GM23338 (cell line): ENCODE data around the gene EMILIN3. TPM values are rescaled to one million over a fixed set of nuclear protein-coding genes. Genes with fewer than 3 reads are reported as not detected.

Source experiments
- ATAC-seq: fragments of 200-7000 bp; cut with Tn5 transposase; 3 replicates; pipeline ENCODE4 v1.9.1; 2020
- DNase-seq: peaks from one replicate; pipeline ENCODE4 v3.0.0-alpha.2; 2015; ENCODE audit warnings: low spot score
- H2AFZ ChIP-seq: fragments of 200-600 bp; sonication (generic); 2 replicates; pipeline ENCODE4 v1.8.0; 2016; ENCODE audit warnings: antibody characterized with exemption, mild to moderate bottlenecking, moderate library complexity
- H3F3A ChIP-seq: fragments of 200-600 bp; sonication (generic); replicated peaks from 2 replicates; pipeline ENCODE4 v1.8.0; 2017; ENCODE audit warnings: antibody characterized with exemption, mixed run types, low read depth
- H3K27ac ChIP-seq: fragments of 200-600 bp; sonication (generic); 2 replicates; pipeline ENCODE4 v1.6.1; 2016; ENCODE audit warnings: low read depth
- H3K27me3 ChIP-seq: fragments of 200-600 bp; sonication (generic); 2 replicates; pipeline ENCODE4 v1.8.0; 2016; ENCODE audit warnings: mild to moderate bottlenecking, mixed run types, moderate library complexity; ENCODE audit not compliant: insufficient read depth
- H3K36me3 ChIP-seq: fragments of 200-600 bp; sonication (generic); 2 replicates; pipeline ENCODE4 v1.8.0; 2016; ENCODE audit warnings: mild to moderate bottlenecking; ENCODE audit not compliant: insufficient read depth
- H3K4me1 ChIP-seq: fragments of 200-600 bp; sonication (generic); 2 replicates; pipeline ENCODE4 v1.8.0; 2016; ENCODE audit warnings: mild to moderate bottlenecking, moderate library complexity; ENCODE audit not compliant: insufficient read depth
- H3K4me2 ChIP-seq: fragments of 200-600 bp; sonication (generic); 2 replicates; pipeline ENCODE4 v1.7.1; 2017; ENCODE audit warnings: mixed run types
- H3K4me3 ChIP-seq: fragments of 200-600 bp; sonication (generic); 2 replicates; pipeline ENCODE4 v1.6.1; 2016; ENCODE audit warnings: mixed run types
- H3K79me2 ChIP-seq: fragments of 200-600 bp; sonication (generic); replicated peaks from 2 replicates; pipeline ENCODE4 v1.8.0; 2017; ENCODE audit warnings: mild to moderate bottlenecking; ENCODE audit not compliant: insufficient read depth
- H3K9me2 ChIP-seq: fragments of 200-600 bp; sonication (generic); 2 replicates; pipeline ENCODE4 v1.8.0; 2017; ENCODE audit not compliant: insufficient read depth
- H4K20me1 ChIP-seq: fragments of 200-600 bp; sonication (generic); replicated peaks from 2 replicates; pipeline ENCODE4 v1.8.0; 2017; ENCODE audit warnings: mild to moderate bottlenecking; ENCODE audit not compliant: insufficient read depth
- H3K27ac Mint-ChIP-seq: 2 replicates; pipeline ENCODE4 v1.8.0; 2020; ENCODE audit warnings: inconsistent platforms, mild to moderate bottlenecking, moderate library complexity, mixed read lengths
- H3K27me3 Mint-ChIP-seq: 3 replicates; pipeline ENCODE4 v1.8.0; 2022; ENCODE audit warnings: low read depth, mild to moderate bottlenecking, moderate library complexity, mixed read lengths, inconsistent platforms; ENCODE audit not compliant: insufficient read depth, poor library complexity
- H3K36me3 Mint-ChIP-seq: 3 replicates; pipeline ENCODE4 v1.8.0; 2021; ENCODE audit warnings: low read depth, mild to moderate bottlenecking, inconsistent platforms, moderate library complexity, mixed read lengths
- H3K4me1 Mint-ChIP-seq: 3 replicates; pipeline ENCODE4 v1.8.0; 2020; ENCODE audit warnings: mild to moderate bottlenecking, inconsistent platforms, mixed read lengths
- H3K4me3 Mint-ChIP-seq: 3 replicates; pipeline ENCODE4 v1.8.0; 2021; ENCODE audit warnings: moderate library complexity, mild to moderate bottlenecking, inconsistent platforms, mixed read lengths
- H3K9me3 Mint-ChIP-seq: 3 replicates; pipeline ENCODE4 v1.8.0; 2020; ENCODE audit warnings: moderate library complexity, mild to moderate bottlenecking, inconsistent platforms, mixed read lengths
- CREB1 ChIP-seq: fragments of 250-450 bp; sonication (Bioruptor Pico); IDR thresholded peaks from 2 replicates; pipeline ENCODE4 v1.5.0; 2020; ENCODE audit warnings: low read depth, mild to moderate bottlenecking, moderate library complexity
- EZH2 ChIP-seq: fragments of 200-600 bp; sonication (generic); IDR thresholded peaks from one replicate; pipeline ENCODE4 v1.8.0; 2017; ENCODE audit warnings: antibody characterized with exemption, mild to moderate bottlenecking, low read depth; ENCODE audit not compliant: unreplicated experiment
- EZH2phosphoT487 ChIP-seq: fragments of 200-600 bp; sonication (generic); IDR thresholded peaks from one replicate; pipeline ENCODE4 v1.8.1; 2018; ENCODE audit warnings: antibody characterized with exemption; ENCODE audit not compliant: unreplicated experiment
- JUNB ChIP-seq: IDR thresholded peaks from one replicate; pipeline ENCODE4 v1.6.1; 2016; ENCODE audit warnings: antibody characterized with exemption; ENCODE audit not compliant: unreplicated experiment
- NANOG ChIP-seq: IDR thresholded peaks from 2 replicates; pipeline ENCODE4 v1.6.1; 2016; ENCODE audit warnings: antibody characterized with exemption, borderline replicate concordance
- POLR2AphosphoS5 ChIP-seq: IDR thresholded peaks from 2 replicates; pipeline ENCODE4 v1.6.1; 2016; ENCODE audit warnings: antibody characterized with exemption, low read depth
- STAT1 ChIP-seq: IDR thresholded peaks from one replicate; pipeline ENCODE4 v1.6.1; 2016; ENCODE audit warnings: antibody characterized with exemption; ENCODE audit not compliant: unreplicated experiment
- ZNF114 ChIP-seq: fragments of 250-450 bp; sonication (Bioruptor Pico); IDR thresholded peaks from 2 replicates; pipeline ENCODE4 v1.5.0; 2020; ENCODE audit warnings: mild to moderate bottlenecking, moderate library complexity
- ZNF331 ChIP-seq: fragments of 250-450 bp; sonication (Bioruptor Pico); IDR thresholded peaks from 2 replicates; pipeline ENCODE4 v1.5.0; 2020; ENCODE audit warnings: low read depth, mild to moderate bottlenecking, moderate library complexity
- polyA plus RNA-seq: library from polyadenylated mRNA; unstranded; fragments of >200 nt; fragmentation: Nextera tagmentation; extraction: Ambion mirVana; gene quantifications from 2 replicates; pipeline ENCODE4 v1.2.1, GENCODE V29; 2016
- total RNA-seq: library from RNA; depleted of rRNA; stranded (reverse); fragments of >200 nt; shearing (Covaris generic); gene quantifications from 2 replicates; pipeline ENCODE4 v1.2.3, GENCODE V29; 2014
- TF ChIP-seq, protein P1 (sequence below): IDR thresholded peaks from 2 replicates; pipeline ENCODE4 v1.6.1; 2016; ENCODE audit warnings: antibody characterized with exemption
- TF ChIP-seq, protein P2 (sequence below), 2 experiments: fragments of 200-600 bp in 1 of 2; sonication (generic) in 1 of 2; conservative IDR thresholded peaks; 2 replicates each; pipeline versions ENCODE4 v1.5.1 to v1.6.1; 2016 to 2017; ENCODE audit warnings: antibody characterized with exemption in 2 of 2, low read depth in 2 of 2, mild to moderate bottlenecking in 2 of 2, moderate library complexity in 1 of 2
- TF ChIP-seq, protein P3 (sequence below): IDR thresholded peaks from one replicate; pipeline ENCODE4 v1.6.1; 2018; ENCODE audit warnings: antibody characterized with exemption; ENCODE audit not compliant: unreplicated experiment
- TF ChIP-seq, protein P4 (sequence below): fragments of 250-450 bp; sonication (Bioruptor Pico); IDR thresholded peaks from 2 replicates; pipeline ENCODE4 v1.5.0; 2020; ENCODE audit warnings: mild to moderate bottlenecking, moderate library complexity

Gene EMILIN3
- total and polyA plus RNA-seq, 2 experiments from 2014 or later = 0.53 to 6.6 TPM

DNA sequence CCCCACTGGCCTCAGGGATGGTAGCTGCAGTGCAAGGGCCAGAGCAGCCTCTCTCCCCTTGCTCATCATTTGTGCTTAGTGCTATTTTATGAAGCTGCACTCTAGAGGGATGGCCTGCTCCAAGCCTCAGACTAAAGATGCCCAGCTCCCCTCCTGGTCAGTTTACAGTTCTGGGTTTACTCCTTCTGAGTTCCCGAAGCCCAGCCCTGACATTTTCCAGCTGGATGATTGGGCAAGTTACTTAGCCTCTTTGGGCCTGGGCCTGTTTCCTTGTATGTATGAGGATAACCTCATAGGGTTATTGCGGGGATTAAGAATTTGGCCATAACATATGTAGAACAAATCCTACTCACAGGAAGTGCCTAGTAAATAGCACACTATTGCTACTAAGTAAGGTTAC is 31.8 kb upstream of the EMILIN3 start:
- ATAC-seq = no peak
- no peak overlapping the region for H3K27ac ChIP-seq
- TF ChIP-seq ZNF331 (CRISPR knock-in tag) (no peak), CREB1 (CRISPR knock-in tag) (no peak), EZH2 (no peak), POLR2AphosphoS5 (no peak), JUNB (no peak), ZNF114 (CRISPR knock-in tag) (no peak), STAT1 (no peak), NANOG (no peak), EZH2phosphoT487 (no peak)
- TF ChIP-seq, protein P1, sequence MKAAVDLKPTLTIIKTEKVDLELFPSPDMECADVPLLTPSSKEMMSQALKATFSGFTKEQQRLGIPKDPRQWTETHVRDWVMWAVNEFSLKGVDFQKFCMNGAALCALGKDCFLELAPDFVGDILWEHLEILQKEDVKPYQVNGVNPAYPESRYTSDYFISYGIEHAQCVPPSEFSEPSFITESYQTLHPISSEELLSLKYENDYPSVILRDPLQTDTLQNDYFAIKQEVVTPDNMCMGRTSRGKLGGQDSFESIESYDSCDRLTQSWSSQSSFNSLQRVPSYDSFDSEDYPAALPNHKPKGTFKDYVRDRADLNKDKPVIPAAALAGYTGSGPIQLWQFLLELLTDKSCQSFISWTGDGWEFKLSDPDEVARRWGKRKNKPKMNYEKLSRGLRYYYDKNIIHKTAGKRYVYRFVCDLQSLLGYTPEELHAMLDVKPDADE = no peak
- TF ChIP-seq, protein P2, sequence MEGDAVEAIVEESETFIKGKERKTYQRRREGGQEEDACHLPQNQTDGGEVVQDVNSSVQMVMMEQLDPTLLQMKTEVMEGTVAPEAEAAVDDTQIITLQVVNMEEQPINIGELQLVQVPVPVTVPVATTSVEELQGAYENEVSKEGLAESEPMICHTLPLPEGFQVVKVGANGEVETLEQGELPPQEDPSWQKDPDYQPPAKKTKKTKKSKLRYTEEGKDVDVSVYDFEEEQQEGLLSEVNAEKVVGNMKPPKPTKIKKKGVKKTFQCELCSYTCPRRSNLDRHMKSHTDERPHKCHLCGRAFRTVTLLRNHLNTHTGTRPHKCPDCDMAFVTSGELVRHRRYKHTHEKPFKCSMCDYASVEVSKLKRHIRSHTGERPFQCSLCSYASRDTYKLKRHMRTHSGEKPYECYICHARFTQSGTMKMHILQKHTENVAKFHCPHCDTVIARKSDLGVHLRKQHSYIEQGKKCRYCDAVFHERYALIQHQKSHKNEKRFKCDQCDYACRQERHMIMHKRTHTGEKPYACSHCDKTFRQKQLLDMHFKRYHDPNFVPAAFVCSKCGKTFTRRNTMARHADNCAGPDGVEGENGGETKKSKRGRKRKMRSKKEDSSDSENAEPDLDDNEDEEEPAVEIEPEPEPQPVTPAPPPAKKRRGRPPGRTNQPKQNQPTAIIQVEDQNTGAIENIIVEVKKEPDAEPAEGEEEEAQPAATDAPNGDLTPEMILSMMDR (conservative IDR thresholded peaks at IDR 0.05; ENCODE audit: low read depth in 2 of 2) = no peak
- TF ChIP-seq, protein P3, sequence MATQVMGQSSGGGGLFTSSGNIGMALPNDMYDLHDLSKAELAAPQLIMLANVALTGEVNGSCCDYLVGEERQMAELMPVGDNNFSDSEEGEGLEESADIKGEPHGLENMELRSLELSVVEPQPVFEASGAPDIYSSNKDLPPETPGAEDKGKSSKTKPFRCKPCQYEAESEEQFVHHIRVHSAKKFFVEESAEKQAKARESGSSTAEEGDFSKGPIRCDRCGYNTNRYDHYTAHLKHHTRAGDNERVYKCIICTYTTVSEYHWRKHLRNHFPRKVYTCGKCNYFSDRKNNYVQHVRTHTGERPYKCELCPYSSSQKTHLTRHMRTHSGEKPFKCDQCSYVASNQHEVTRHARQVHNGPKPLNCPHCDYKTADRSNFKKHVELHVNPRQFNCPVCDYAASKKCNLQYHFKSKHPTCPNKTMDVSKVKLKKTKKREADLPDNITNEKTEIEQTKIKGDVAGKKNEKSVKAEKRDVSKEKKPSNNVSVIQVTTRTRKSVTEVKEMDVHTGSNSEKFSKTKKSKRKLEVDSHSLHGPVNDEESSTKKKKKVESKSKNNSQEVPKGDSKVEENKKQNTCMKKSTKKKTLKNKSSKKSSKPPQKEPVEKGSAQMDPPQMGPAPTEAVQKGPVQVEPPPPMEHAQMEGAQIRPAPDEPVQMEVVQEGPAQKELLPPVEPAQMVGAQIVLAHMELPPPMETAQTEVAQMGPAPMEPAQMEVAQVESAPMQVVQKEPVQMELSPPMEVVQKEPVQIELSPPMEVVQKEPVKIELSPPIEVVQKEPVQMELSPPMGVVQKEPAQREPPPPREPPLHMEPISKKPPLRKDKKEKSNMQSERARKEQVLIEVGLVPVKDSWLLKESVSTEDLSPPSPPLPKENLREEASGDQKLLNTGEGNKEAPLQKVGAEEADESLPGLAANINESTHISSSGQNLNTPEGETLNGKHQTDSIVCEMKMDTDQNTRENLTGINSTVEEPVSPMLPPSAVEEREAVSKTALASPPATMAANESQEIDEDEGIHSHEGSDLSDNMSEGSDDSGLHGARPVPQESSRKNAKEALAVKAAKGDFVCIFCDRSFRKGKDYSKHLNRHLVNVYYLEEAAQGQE = no peak
- TF ChIP-seq, protein P4, sequence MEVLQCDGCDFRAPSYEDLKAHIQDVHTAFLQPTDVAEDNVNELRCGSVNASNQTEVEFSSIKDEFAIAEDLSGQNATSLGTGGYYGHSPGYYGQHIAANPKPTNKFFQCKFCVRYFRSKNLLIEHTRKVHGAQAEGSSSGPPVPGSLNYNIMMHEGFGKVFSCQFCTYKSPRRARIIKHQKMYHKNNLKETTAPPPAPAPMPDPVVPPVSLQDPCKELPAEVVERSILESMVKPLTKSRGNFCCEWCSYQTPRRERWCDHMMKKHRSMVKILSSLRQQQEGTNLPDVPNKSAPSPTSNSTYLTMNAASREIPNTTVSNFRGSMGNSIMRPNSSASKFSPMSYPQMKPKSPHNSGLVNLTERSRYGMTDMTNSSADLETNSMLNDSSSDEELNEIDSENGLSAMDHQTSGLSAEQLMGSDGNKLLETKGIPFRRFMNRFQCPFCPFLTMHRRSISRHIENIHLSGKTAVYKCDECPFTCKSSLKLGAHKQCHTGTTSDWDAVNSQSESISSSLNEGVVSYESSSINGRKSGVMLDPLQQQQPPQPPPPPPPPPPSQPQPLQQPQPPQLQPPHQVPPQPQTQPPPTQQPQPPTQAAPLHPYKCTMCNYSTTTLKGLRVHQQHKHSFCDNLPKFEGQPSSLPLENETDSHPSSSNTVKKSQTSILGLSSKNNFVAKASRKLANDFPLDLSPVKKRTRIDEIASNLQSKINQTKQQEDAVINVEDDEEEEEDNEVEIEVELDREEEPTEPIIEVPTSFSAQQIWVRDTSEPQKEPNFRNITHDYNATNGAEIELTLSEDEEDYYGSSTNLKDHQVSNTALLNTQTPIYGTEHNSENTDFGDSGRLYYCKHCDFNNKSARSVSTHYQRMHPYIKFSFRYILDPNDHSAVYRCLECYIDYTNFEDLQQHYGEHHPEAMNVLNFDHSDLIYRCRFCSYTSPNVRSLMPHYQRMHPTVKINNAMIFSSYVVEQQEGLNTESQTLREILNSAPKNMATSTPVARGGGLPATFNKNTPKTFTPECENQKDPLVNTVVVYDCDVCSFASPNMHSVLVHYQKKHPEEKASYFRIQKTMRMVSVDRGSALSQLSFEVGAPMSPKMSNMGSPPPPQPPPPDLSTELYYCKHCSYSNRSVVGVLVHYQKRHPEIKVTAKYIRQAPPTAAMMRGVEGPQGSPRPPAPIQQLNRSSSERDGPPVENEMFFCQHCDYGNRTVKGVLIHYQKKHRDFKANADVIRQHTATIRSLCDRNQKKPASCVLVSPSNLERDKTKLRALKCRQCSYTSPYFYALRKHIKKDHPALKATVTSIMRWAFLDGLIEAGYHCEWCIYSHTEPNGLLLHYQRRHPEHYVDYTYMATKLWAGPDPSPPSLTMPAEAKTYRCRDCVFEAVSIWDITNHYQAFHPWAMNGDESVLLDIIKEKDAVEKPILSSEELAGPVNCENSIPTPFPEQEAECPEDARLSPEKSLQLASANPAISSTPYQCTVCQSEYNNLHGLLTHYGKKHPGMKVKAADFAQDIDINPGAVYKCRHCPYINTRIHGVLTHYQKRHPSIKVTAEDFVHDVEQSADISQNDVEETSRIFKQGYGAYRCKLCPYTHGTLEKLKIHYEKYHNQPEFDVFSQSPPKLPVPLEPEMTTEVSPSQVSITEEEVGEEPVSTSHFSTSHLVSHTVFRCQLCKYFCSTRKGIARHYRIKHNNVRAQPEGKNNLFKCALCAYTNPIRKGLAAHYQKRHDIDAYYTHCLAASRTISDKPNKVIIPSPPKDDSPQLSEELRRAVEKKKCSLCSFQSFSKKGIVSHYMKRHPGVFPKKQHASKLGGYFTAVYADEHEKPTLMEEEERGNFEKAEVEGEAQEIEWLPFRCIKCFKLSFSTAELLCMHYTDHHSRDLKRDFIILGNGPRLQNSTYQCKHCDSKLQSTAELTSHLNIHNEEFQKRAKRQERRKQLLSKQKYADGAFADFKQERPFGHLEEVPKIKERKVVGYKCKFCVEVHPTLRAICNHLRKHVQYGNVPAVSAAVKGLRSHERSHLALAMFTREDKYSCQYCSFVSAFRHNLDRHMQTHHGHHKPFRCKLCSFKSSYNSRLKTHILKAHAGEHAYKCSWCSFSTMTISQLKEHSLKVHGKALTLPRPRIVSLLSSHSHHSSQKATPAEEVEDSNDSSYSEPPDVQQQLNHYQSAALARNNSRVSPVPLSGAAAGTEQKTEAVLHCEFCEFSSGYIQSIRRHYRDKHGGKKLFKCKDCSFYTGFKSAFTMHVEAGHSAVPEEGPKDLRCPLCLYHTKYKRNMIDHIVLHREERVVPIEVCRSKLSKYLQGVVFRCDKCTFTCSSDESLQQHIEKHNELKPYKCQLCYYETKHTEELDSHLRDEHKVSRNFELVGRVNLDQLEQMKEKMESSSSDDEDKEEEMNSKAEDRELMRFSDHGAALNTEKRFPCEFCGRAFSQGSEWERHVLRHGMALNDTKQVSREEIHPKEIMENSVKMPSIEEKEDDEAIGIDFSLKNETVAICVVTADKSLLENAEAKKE (CRISPR knock-in tag) = no peak

More for the DNA sequence above, 31.8 kb upstream of the EMILIN3 start:
- H2AFZ ChIP-seq = no peak overlapping the region
- H3K9me3 Mint-ChIP-seq = no peaks in the 10 kb centered on the region
- no peaks in the 10 kb centered on the region for H3K27me3 ChIP-seq
- H3K9me2 ChIP-seq = no peaks in the 10 kb centered on the region
- H3K36me3 Mint-ChIP-seq = no peaks in the 10 kb centered on the region
- H3K27ac Mint-ChIP-seq = no peak overlapping the region
- H3K27me3 Mint-ChIP-seq = peaks cover 9% of the 10 kb centered on the region
- no peak for DNase-seq
- H3K4me1 Mint-ChIP-seq = peaks cover 20% of the 10 kb centered on the region; the same call in 2 of the 3 replicates
- H3K4me3 ChIP-seq = no peak overlapping the region
- H3F3A ChIP-seq = no peaks in the 10 kb centered on the region
- H3K79me2 ChIP-seq = no peaks in the 10 kb centered on the region
- no peaks in the 10 kb centered on the region for H3K36me3 ChIP-seq
- no peak overlapping the region for H3K4me3 Mint-ChIP-seq
- no peak overlapping the region for H3K4me2 ChIP-seq
- no peaks in the 10 kb centered on the region for H4K20me1 ChIP-seq
- peaks cover 11% of the 10 kb centered on the region for H3K4me1 ChIP-seq
